GM20431 (cell line): ENCODE measurements around the gene ZBTB20.
"Not testable (repeated sequence)": the region's sequence is repeated elsewhere in the genome, so short reads cannot be mapped to it uniquely, and the experiment has no call there.

Experiments
- in situ Hi-C: fragments of 300-500 bp; cut with MseI, MboI; formaldehyde crosslinking; loops from one replicate; pipeline ENCODE4 v1.15.0; 2020; ENCODE audit warnings: low sequenced_read_pairs; ENCODE audit not compliant: unreplicated experiment

ZBTB20 gene

DNA sequence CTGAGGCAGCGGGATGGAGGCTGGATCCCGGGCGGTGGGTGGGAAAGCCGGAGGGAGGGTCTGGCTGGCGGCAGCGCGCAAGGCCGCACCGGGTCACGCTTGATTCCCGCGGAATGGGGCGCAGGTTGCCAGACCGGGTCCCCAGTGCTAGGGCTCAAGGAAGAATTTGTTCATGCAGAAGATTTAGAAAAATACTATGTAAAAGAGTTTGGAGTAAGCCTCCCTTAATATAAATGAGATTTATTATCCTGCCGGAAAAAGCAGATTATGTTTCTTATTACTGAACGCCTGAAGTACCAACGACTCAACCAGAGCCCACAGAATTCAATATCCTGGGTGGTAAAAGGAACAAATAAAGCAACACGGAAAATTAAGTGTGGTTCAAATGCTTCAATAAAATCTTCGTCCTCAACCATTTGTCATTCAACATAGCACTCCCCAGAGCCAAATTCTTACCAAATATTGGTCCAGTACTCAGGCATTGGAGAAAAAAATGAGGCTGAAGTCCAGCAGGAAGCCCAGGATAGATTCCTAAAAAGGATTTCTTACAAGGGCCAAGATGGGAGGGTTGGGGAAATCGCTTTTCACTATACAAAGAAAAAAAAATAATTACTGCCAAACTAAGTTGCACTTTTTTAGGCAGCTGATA, 1.2 kb upstream of the ZBTB20 start:
- in situ Hi-C loops, result no loop called here

DNA sequence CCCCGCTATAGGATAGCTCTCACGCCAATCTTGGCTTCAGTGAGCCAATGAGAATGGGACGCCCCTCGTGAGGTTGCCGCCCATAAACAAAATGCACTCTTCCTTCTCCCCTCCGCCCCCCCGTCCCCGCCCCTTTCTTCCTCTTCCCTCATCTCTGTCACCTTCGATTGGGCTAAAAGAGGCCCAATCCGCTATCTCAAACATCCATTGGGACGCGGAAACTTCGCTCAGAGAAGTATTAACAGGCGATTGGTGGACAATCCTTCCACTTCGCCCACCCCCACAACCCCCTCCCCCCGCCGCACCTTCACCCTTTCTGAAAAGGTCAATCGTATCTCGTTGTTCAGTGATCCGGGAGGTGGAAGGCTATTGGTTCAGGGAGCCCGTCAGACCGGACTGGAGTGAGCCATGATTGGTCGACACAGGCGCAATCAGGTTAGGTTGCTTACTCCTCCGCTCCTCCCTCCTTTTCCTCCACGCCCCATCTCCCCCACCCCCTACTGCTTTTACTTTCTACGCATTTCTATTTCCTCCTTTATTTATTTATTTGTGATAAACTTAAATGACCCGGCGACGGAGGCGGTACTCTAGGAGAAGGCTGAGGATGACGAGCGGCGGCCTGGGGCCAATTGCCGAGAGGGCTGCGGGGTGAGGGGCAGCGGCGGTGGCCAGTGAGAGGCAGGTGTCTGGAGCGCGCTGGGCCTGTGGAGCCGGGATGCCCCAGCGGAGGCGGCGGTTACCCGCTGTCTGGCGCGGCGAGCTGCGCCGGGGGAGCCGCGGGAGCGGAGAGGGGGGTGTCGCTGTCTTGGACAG, 447 bp upstream of the ZBTB20 start:
- in situ Hi-C loops, result no loop called here

DNA sequence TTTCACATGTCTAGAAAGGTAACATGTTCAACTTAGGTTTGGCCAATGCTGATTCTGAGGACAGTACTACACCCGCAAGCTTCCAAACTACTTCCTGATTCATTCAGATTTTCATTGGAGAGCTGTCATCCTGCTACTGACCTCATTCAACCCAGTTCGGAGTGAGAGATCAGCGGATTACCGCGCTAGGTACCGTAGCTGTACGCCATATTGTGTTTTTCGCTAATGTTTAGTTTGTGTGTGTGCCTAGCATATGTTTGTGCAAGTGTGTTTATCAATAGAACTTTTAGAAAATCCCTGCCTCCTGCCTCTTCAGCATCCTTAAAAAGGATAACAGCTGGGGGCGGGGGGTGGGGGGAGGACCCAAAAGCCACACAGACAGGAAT, 1.1 kb downstream of the ZBTB20 start:
- in situ Hi-C loops, result no loop called here

GRCh38 chr3:115141033-115141757, 5.9 kb downstream of the ZBTB20 start:
- in situ Hi-C loops, result no loop called here

DNA sequence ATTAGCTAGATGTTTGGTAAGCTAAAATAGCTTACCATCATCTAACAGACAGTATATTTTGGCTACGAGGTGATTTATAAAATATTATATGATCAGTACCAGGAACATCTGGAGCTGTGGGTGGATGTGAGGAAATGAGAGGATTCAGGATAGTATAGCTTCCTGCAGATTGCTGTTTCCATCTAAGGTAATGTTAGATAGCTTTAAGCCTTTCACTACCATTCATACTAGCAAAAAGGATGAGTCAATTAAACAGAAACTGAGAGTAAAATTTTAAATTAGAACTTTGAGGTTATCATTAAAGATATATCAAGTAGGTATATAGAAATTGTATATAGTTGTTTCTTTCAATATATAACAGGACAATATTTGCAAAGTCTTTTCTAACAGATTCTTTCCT, 8.0 kb downstream of the ZBTB20 start:
- in situ Hi-C loops, result no loop called here

DNA sequence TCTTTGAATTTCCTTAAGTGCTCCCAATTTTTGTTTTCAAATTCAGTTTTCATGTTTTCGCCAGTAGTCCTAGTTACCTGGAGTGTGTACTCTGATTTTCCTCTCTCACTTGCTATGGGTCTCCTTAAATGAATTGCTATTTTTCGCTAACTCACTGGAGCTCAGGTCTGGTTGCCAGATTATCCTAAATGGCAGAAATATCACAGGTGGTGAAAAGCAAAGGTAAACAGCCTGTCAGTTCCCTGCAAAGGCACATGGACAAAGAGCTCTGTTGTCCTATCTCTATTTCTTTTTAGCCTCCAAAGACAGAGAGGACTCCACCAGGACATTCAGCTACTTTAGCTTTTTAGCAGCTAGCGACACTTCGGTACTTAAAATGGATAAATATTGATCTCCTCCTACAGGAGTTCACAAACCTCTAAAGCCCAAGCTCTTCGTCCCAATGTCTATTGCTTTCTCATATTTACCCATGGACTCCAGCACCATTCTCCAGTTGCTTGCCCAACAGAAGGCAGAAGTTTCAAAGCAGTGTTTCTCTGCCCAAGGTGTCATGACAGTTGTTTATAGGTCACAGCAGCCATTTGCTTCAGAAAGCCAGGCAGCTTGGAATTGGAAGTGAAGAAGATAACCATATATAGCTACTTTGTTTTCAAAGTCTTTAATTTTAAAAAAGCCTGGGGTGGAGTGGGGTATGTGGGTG, 12.3 kb downstream of the ZBTB20 start:
- in situ Hi-C loops, result no loop called here

GRCh38 chr3:115127208-115127607, 19.9 kb downstream of the ZBTB20 start:
- in situ Hi-C loops, result no loop called here

- in situ Hi-C loops, result no loop called here
These were observed 26.5 kb downstream of the ZBTB20 start for GRCh38 chr3:115120597-115120996.

GRCh38 chr3:115113367-115113766, 33.7 kb downstream of the ZBTB20 start:
- in situ Hi-C loops, result no loop called here

DNA sequence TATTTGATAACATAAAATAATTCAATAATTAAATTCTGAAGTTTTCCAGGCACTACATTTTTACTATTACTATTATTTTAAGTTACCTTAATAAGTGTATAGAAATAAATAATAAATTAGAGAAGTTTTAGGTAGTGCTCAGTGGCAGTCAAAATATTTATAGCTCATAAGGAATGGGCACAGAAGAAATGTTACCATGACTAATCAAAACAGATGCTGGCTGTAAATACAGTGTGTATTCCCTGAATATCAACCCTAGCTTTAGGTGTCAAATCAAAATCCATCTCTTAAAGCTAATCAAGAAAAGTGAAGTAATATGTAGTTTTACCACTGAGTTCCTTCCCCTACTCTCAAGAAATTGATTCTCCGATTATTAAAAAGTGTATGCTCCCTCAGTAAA, 35.5 kb downstream of the ZBTB20 start:
- in situ Hi-C loops, result no loop called here

GRCh38 chr3:115110830-115111229, 36.3 kb downstream of the ZBTB20 start:
- in situ Hi-C loops, result no loop called here

GRCh38 chr3:115110066-115110465, 37.0 kb downstream of the ZBTB20 start:
- in situ Hi-C loops, result not testable (repeated sequence)

DNA sequence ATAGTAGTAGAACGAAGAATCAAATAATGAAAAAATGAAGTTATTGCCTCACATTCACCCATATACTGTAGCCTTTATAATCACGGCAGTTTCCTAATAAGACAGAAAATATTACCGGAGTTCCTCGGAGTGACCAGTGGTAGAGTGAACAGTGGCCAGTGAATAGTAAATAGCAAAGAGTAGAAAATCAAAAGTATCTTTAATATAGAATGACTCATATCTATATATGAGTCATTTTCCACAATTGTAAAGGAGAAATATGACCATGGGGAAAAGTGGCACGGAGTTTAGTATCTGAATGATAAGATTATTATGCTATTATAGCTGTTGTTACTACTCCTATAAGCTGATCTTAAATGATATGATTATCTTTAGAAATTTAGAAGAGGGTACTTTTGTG, 38.5 kb downstream of the ZBTB20 start:
- in situ Hi-C loops, result no loop called here

DNA sequence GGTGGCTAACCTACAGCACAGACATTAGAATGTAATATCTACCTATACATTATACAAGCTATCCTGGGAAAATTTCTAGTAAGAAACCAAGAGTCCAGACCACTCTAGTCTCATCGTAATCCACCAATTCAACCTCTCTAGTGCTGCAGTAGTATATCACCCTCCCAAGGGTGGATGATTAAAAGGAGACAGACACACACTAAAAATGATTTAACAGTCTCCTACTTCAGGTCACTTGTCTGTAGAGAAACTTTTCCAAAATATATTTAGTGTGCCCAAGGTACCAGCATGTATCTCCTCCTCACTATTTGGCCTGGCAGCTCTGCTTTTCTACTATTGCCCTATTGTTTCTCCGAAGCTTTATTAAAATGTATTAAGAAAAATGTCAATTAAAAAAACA, 45.0 kb downstream of the ZBTB20 start:
- in situ Hi-C loops, result no loop called here

DNA sequence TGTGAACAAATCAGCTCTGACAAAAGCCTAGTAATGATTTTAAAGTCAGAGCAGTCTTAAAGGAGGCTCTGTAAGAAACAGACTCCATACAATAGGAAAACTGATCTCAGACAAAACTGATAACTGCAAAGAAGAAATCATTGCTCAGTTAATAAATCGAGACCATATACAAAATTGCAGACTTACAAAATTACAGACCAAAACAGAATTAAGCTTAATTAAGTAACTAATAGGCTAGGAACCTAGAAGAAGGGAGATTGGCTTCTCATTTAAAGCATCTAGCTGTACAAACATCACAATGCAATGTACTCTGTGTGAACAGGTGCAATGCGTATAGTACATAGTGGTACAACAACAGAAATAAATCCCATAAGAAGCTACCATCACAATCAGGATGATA, 46.3 kb downstream of the ZBTB20 start:
- in situ Hi-C loops, result no loop called here

DNA sequence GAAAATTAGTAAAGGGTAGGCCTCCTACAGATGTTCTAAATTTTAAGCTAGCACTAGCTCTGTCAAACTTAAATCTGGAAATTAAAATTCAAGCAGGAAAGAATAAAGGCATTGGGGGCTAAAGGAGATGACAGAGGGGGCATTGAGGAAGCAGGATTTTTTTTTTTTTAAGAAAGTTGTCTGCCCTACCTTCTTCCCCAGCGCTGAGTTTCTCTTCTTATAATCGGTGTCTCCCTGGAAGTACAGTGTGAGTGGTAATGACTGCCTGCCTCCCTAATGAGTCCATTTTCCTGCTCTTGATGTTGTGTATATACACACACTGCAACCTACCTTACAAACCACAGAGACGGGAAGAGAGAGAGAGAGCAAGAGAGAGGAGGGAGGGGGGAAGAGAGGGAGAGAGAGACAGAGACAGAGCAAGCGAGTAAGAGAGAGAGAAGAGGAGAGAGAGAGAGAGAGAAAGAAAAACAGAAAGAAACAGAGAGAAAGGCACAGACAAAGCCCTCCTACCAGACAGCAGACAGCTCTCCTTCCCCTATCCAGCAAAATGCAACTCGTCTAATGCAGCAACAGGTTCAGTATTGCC, 47.0 kb downstream of the ZBTB20 start:
- in situ Hi-C loops, result loop anchor here (25.0 kb wide), 1 partner anchor 587 kb away; no protein-coding TSS in a partner anchor

GRCh38 chr3:115099134-115099985, 47.7 kb downstream of the ZBTB20 start:
- in situ Hi-C loops, result loop anchor here (25.0 kb wide), 1 partner anchor 588 kb away; no protein-coding TSS in a partner anchor

GRCh38 chr3:115098354-115099073, 48.6 kb downstream of the ZBTB20 start:
- in situ Hi-C loops, result loop anchor here (25.0 kb wide), 1 partner anchor 589 kb away; no protein-coding TSS in a partner anchor
